Measurements from ENCODE around the gene SLC24A3. TPM values are rescaled to one million over a fixed set of nuclear protein-coding genes. Genes with fewer than 3 reads are reported as not detected.

The SLC24A3 gene
- total and polyA plus RNA-seq, 2 donors from 2014 or later = 0.86 to 5.2 TPM

DNA sequence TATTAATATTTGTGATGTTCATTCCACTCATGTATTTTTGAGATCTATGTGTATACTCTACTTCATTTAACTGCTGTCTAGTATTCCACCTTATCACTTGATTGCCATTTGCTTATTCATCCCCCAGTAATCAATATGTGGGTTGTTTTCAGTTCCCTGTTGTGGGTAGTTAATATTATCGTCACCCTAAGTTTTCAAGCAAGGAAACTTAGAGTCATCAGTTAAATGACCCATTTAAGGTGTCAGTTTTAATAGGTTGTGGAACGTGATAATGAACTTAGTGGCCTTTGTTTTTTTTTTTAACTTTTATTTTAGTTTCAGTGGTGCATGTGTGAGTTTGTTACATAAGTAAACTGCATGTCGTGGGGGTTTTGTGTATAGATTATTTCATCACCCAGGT, 90.3 kb downstream of the SLC24A3 start:
- TF ChIP-seq CTCF (IDR thresholded peaks at IDR 0.05; ENCODE audit: borderline replicate concordance, extremely low read depth, insufficient read depth) = no peak
- Histone ChIP-seq H3K27me3 (ENCODE audit: control insufficient read depth, insufficient read depth, low read length) (no peaks in the 10 kb centered on the region), H3K4me1 (ENCODE audit: control insufficient read depth in 2 of 3, insufficient read depth in 2 of 3, low read depth in 1 of 3, low read length in 3 of 3) (no peaks in the 10 kb centered on the region), H3K9me3 (ENCODE audit: control insufficient read depth in 2 of 3, insufficient read depth in 1 of 3, low read length in 3 of 3) (no peaks in the 10 kb centered on the region), H3K27ac (ENCODE audit: low read depth in 2 of 2, low read length in 2 of 2) (no peak overlapping the region), H3K4me3 (ENCODE audit: low read length in 3 of 3) (no peak overlapping the region), H3K36me3 (ENCODE audit: control insufficient read depth in 2 of 3, insufficient read depth in 3 of 3, low read length in 3 of 3) (no peaks in the 10 kb centered on the region), H3K9ac (ENCODE audit: low read length in 3 of 3) (no peak overlapping the region)
- no peak for DNase-seq
- FAIRE-seq = no peak
- intact Hi-C loops (cut with DNase I) = no loop called here

- no peaks in the 10 kb centered on the region for H3K27me3 ChIP-seq (ENCODE audit: control insufficient read depth, insufficient read depth, low read length)
- DNase-seq (no peak), FAIRE-seq (no peak)
- H3K9me3 ChIP-seq (ENCODE audit: control insufficient read depth in 2 of 3, insufficient read depth in 1 of 3, low read length in 3 of 3) = no peaks in the 10 kb centered on the region
- intact Hi-C loops (cut with DNase I) = no loop called here
- H3K27ac ChIP-seq (ENCODE audit: low read depth in 2 of 2, low read length in 2 of 2) = no peak overlapping the region
- no peak overlapping the region for H3K4me3 ChIP-seq (ENCODE audit: low read length in 3 of 3)
- no peaks in the 10 kb centered on the region for H3K36me3 ChIP-seq (ENCODE audit: control insufficient read depth in 2 of 3, insufficient read depth in 3 of 3, low read length in 3 of 3)
- H3K4me1 ChIP-seq (ENCODE audit: control insufficient read depth in 2 of 3, insufficient read depth in 2 of 3, low read depth in 1 of 3, low read length in 3 of 3) = no peaks in the 10 kb centered on the region
- H3K9ac ChIP-seq (ENCODE audit: low read length in 3 of 3) = no peak overlapping the region
- TF ChIP-seq CTCF (IDR thresholded peaks at IDR 0.05; ENCODE audit: borderline replicate concordance, extremely low read depth, insufficient read depth) = no peak
Observed at GRCh38 chr20:19304389-19304788, 91.9 kb downstream of the SLC24A3 start.

- no peak overlapping the region for H3K27ac ChIP-seq (ENCODE audit: low read depth in 2 of 2, low read length in 2 of 2)
- no peak for TF ChIP-seq CTCF (IDR thresholded peaks at IDR 0.05; ENCODE audit: borderline replicate concordance, extremely low read depth, insufficient read depth)
Observed at GRCh38 chr20:19304886-19305415, 92.5 kb downstream of the SLC24A3 start.

DNA sequence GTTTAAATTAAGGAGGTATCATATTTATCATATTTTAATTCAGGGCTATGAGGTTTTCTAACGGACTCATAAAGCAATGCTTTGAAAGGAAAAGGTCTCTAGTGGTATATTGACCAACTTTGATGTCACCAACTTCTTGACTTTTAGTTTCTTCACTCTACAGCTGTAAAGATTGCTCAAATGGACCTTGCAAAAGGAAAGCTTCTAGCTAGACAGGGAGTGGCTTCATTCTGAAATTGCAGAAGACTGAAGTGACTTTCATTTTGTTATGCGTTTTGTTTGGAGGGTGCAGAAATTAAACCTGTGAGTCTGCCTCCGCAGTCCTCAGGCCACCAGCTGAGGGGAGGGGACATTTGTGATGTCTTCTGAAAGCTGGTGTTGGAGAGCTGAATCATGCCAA, 95.7 kb downstream of the SLC24A3 start:
- Histone ChIP-seq H3K27ac (ENCODE audit: low read depth in 2 of 2, low read length in 2 of 2) (no peak overlapping the region), H3K9ac (ENCODE audit: low read length in 3 of 3) (no peak overlapping the region), H3K36me3 (ENCODE audit: control insufficient read depth in 2 of 3, insufficient read depth in 3 of 3, low read length in 3 of 3) (no peaks in the 10 kb centered on the region), H3K4me3 (ENCODE audit: low read length in 3 of 3) (no peak overlapping the region), H3K9me3 (ENCODE audit: control insufficient read depth in 2 of 3, insufficient read depth in 1 of 3, low read length in 3 of 3) (no peaks in the 10 kb centered on the region), H3K4me1 (ENCODE audit: control insufficient read depth in 2 of 3, insufficient read depth in 2 of 3, low read depth in 1 of 3, low read length in 3 of 3) (no peaks in the 10 kb centered on the region), H3K27me3 (ENCODE audit: control insufficient read depth, insufficient read depth, low read length) (no peaks in the 10 kb centered on the region)
- TF ChIP-seq CTCF (IDR thresholded peaks at IDR 0.05; ENCODE audit: borderline replicate concordance, extremely low read depth, insufficient read depth) = no peak
- FAIRE-seq = no peak
- intact Hi-C loops (cut with DNase I) = no loop called here
- no peak for DNase-seq

More at GRCh38 chr20:19304886-19305415, 92.5 kb downstream of the SLC24A3 start:
- intact Hi-C loops (cut with DNase I) = no loop called here
- Histone ChIP-seq H3K9ac (ENCODE audit: low read length in 3 of 3) (no peak overlapping the region), H3K4me1 (ENCODE audit: control insufficient read depth in 2 of 3, insufficient read depth in 2 of 3, low read depth in 1 of 3, low read length in 3 of 3) (no peaks in the 10 kb centered on the region), H3K36me3 (ENCODE audit: control insufficient read depth in 2 of 3, insufficient read depth in 3 of 3, low read length in 3 of 3) (no peaks in the 10 kb centered on the region), H3K27me3 (ENCODE audit: control insufficient read depth, insufficient read depth, low read length) (no peaks in the 10 kb centered on the region), H3K4me3 (ENCODE audit: low read length in 3 of 3) (no peak overlapping the region), H3K9me3 (ENCODE audit: control insufficient read depth in 2 of 3, insufficient read depth in 1 of 3, low read length in 3 of 3) (no peaks in the 10 kb centered on the region)
- DNase-seq (no peak), FAIRE-seq (no peak)

Measured in kidney (tissue), 14 donors.